Nephron (organoid): ENCODE results near the gene NEURL4.

Source experiments
- H3K27ac Mint-ChIP-seq, 3 experiments: 2 replicates each; pipeline ENCODE4 v1.8.0; 2020; ENCODE audit warnings: mixed read lengths in 3 of 3, mild to moderate bottlenecking in 2 of 3, moderate library complexity in 1 of 3
- H3K27me3 Mint-ChIP-seq: 2 replicates; pipeline ENCODE4 v1.8.0; 2021; ENCODE audit warnings: low read depth, mild to moderate bottlenecking, moderate library complexity, mixed read lengths
- H3K36me3 Mint-ChIP-seq: 2 replicates; pipeline ENCODE4 v1.8.0; 2020; ENCODE audit warnings: low read depth, mixed read lengths
- H3K4me1 Mint-ChIP-seq: 2 replicates; pipeline ENCODE4 v1.8.0; 2020; ENCODE audit warnings: mixed read lengths
- H3K4me3 Mint-ChIP-seq, 3 experiments: 2 replicates each; pipeline ENCODE4 v1.8.0; 2020; ENCODE audit warnings: mild to moderate bottlenecking in 3 of 3, mixed read lengths in 3 of 3, moderate library complexity in 2 of 3
- H3K9me3 Mint-ChIP-seq: 2 replicates; pipeline ENCODE4 v1.8.0; 2020; ENCODE audit warnings: mixed read lengths
- TF ChIP-seq, protein P1 (sequence below), 3 experiments: fragments of 200-600 bp; sonication (generic); IDR thresholded peaks; one replicate each; pipeline ENCODE4 v1.5.0; 2021; ENCODE audit warnings: antibody characterized with exemption in 3 of 3; ENCODE audit not compliant: unreplicated experiment in 3 of 3

Gene NEURL4

GRCh38 chr17:7328009-7328408 lies 1.1 kb downstream of the NEURL4 start:
- Mint-ChIP-seq H3K9me3 (no peaks in the 10 kb centered on the region), H3K36me3 (peaks cover 7% of the 10 kb centered on the region), H3K4me3 (peak overlapping the region; percentile 83 to 98 (median 87)), H3K27ac (peak overlapping the region in 2 of 3 experiments; percentile 85 to 96), H3K27me3 (no peaks in the 10 kb centered on the region), H3K4me1 (peaks cover 30% of the 10 kb centered on the region)
- TF ChIP-seq, protein P1, sequence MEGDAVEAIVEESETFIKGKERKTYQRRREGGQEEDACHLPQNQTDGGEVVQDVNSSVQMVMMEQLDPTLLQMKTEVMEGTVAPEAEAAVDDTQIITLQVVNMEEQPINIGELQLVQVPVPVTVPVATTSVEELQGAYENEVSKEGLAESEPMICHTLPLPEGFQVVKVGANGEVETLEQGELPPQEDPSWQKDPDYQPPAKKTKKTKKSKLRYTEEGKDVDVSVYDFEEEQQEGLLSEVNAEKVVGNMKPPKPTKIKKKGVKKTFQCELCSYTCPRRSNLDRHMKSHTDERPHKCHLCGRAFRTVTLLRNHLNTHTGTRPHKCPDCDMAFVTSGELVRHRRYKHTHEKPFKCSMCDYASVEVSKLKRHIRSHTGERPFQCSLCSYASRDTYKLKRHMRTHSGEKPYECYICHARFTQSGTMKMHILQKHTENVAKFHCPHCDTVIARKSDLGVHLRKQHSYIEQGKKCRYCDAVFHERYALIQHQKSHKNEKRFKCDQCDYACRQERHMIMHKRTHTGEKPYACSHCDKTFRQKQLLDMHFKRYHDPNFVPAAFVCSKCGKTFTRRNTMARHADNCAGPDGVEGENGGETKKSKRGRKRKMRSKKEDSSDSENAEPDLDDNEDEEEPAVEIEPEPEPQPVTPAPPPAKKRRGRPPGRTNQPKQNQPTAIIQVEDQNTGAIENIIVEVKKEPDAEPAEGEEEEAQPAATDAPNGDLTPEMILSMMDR (IDR thresholded peaks at IDR 0.05; ENCODE audit: unreplicated experiment in 3 of 3), result no peak

DNA sequence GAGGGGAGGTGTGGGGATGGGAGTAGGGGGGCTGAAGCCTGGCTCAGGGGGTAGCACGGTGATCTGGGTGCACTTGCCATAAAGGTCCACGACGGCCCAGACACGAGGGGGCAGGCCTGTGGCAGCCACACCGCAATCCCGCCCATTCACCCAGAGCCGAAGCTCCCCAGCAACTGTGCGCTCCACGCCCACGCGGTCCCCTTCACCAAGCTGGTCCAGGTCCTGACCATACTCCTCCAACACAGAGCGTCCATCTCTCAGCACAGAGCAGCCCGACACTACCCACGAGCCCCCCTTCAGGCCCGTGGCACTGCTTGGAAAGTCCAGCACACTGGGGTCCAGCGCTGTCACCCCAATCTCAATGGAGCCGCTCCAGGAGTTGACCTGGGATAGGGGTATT lies 1.6 kb downstream of the NEURL4 start:
- H3K4me1 Mint-ChIP-seq, result peaks cover 26% of the 10 kb centered on the region
- H3K27ac Mint-ChIP-seq, result no peak overlapping the region
- H3K4me3 Mint-ChIP-seq, result peak overlapping the region; percentile 68 to 98 (median 70)
- H3K9me3 Mint-ChIP-seq, result no peaks in the 10 kb centered on the region
- no peaks in the 10 kb centered on the region for H3K27me3 Mint-ChIP-seq
- peaks cover 10% of the 10 kb centered on the region for H3K36me3 Mint-ChIP-seq
- TF ChIP-seq, protein P1 (IDR thresholded peaks at IDR 0.05; ENCODE audit: unreplicated experiment in 3 of 3), result no peak

- Mint-ChIP-seq H3K27ac (no peak overlapping the region), H3K27me3 (no peaks in the 10 kb centered on the region), H3K9me3 (no peaks in the 10 kb centered on the region), H3K36me3 (peaks cover 14% of the 10 kb centered on the region), H3K4me1 (peaks cover 22% of the 10 kb centered on the region), H3K4me3 (peak overlapping the region; percentile 34 to 72 (median 59))
- TF ChIP-seq, protein P1 (IDR thresholded peaks at IDR 0.05; ENCODE audit: unreplicated experiment in 3 of 3), result no peak
Measured at GRCh38 chr17:7327056-7327455, 2.1 kb downstream of the NEURL4 start.

GRCh38 chr17:7326186-7326585 lies 2.9 kb downstream of the NEURL4 start:
- H3K4me1 Mint-ChIP-seq, result peaks cover 22% of the 10 kb centered on the region
- H3K9me3 Mint-ChIP-seq, result no peaks in the 10 kb centered on the region
- peak overlapping the region; percentile 43 to 72 (median 59) for H3K4me3 Mint-ChIP-seq
- TF ChIP-seq, protein P1 (IDR thresholded peaks at IDR 0.05; ENCODE audit: unreplicated experiment in 3 of 3), result no peak
- no peak overlapping the region for H3K27ac Mint-ChIP-seq
- peaks cover 23% of the 10 kb centered on the region for H3K36me3 Mint-ChIP-seq
- H3K27me3 Mint-ChIP-seq, result no peaks in the 10 kb centered on the region

DNA sequence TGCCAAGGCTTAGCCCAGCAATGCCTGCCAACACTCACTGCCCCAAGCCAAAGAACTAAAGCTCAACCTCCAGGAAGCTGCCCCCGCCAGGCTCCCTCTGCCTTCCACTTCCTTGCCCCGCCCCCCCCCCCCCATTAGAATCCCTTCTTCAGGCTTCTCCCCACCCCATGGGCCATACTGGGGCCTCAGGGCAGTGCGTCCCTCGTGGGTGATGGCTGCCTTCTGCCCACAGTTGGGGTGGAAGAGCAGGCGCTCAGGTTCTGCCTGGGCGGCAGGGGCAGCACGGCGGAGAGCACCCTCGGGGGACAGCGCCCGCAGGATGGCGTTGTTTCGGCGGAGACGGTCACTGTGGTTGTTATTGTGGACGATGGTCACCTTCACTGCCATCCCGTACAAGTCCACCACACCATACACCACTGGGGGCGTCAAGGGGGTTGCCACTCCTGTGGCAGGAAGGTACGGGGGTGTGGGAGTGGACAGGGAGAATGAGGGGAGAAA lies 4.1 kb downstream of the NEURL4 start:
- Mint-ChIP-seq H3K36me3 (peaks cover 27% of the 10 kb centered on the region), H3K27ac (no peak overlapping the region), H3K4me1 (peaks cover 21% of the 10 kb centered on the region), H3K4me3 (no peak overlapping the region), H3K9me3 (no peaks in the 10 kb centered on the region), H3K27me3 (no peaks in the 10 kb centered on the region)
- TF ChIP-seq, protein P1 (IDR thresholded peaks at IDR 0.05; ENCODE audit: unreplicated experiment in 3 of 3), result no peak

- no peaks in the 10 kb centered on the region for H3K27me3 Mint-ChIP-seq
- TF ChIP-seq, protein P1 (IDR thresholded peaks at IDR 0.05; ENCODE audit: unreplicated experiment in 3 of 3), result peak in 1 of 3 experiments; percentile 10
- no peak overlapping the region for H3K27ac Mint-ChIP-seq
- peaks cover 15% of the 10 kb centered on the region for H3K4me1 Mint-ChIP-seq
- H3K9me3 Mint-ChIP-seq, result no peaks in the 10 kb centered on the region
- H3K36me3 Mint-ChIP-seq, result peaks cover 27% of the 10 kb centered on the region
- no peak overlapping the region for H3K4me3 Mint-ChIP-seq
Measured at GRCh38 chr17:7324438-7324779, 4.7 kb downstream of the NEURL4 start.
